Left cardiac atrium (tissue), 4 donors: ENCODE data around the gene MDGA2. TPM values are rescaled to one million over a fixed set of nuclear protein-coding genes. Genes with fewer than 3 reads are reported as not detected.
"Not testable (repeated sequence)": the region's sequence is repeated elsewhere in the genome, so short reads cannot be mapped to it uniquely, and the experiment has no call there.

Experiments
- ATAC-seq, 2 donors: fragments of 200-7000 bp; cut with Tn5 transposase; one replicate each; pipeline ENCODE4 v1.9.1; 2020; ENCODE audit warnings: mild to moderate bottlenecking in 2 of 2, moderate library complexity in 2 of 2
- DNase-seq: peaks from one replicate; pipeline ENCODE4 v3.0.0-alpha.2; 2020
- intact Hi-C, 2 donors: fragments of 100-400 bp; cut with DNase I; formaldehyde crosslinking; loops; one replicate each; pipeline versions ENCODE4 v1.14.1 to v1.15.1; 2022 to 2023
- total RNA-seq, 2 donors: library from RNA; stranded (reverse); fragmentation: NEBNext Ultra II Directional; extraction: Animal tissue kit (Norgen Biotek cat#: 25700); gene quantifications; one replicate each; pipeline ENCODE4 v1.2.1, GENCODE V29; 2021
- donor health status: DM: no; HTN: yes; CAD: no.
- donor health status: DM: no; HTN: yes; CAD: no; lungs with severe emphysema.
- donor health status: DM: yes; HTN: yes; CAD: no.
- donor health status: Dilated cardiomyopathy.

The MDGA2 gene
- total RNA-seq, 2 donors from 2014 or later, result 0.09 TPM; not detected in 1

- ATAC-seq (no peak), DNase-seq (no peak)
- intact Hi-C loops, result loop anchor here in 1 of 2 donors (10.0 kb wide), 1 partner anchor 391 kb away; no protein-coding TSS in a partner anchor
These were observed 479.8 kb downstream of the MDGA2 start for GRCh38 chr14:47195582-47195981.

GRCh38 chr14:47194055-47194454, 481.4 kb downstream of the MDGA2 start:
- DNase-seq, result no peak
- no peak for ATAC-seq
- intact Hi-C loops, result loop anchor here in 1 of 2 donors (10.0 kb wide), 1 partner anchor 389 kb away; no protein-coding TSS in a partner anchor

- intact Hi-C loops, result loop anchor here in 1 of 2 donors (10.0 kb wide), 1 partner anchor 387 kb away; no protein-coding TSS in a partner anchor
- ATAC-seq, DNase-seq: not testable (repeated sequence)
These were observed 483.2 kb downstream of the MDGA2 start for GRCh38 chr14:47192203-47192602.

- no peak for DNase-seq
- intact Hi-C loops, result loop anchor here in 1 of 2 donors (10.0 kb wide), 1 partner anchor 387 kb away; no protein-coding TSS in a partner anchor
- ATAC-seq, result no peak
These were observed 483.7 kb downstream of the MDGA2 start for GRCh38 chr14:47191700-47192099.

GRCh38 chr14:47189911-47190484, 485.4 kb downstream of the MDGA2 start:
- DNase-seq (no peak), ATAC-seq (no peak)
- intact Hi-C loops, result loop anchor here in 1 of 2 donors (10.0 kb wide), 1 partner anchor 385 kb away; no protein-coding TSS in a partner anchor

GRCh38 chr14:47186486-47186885, 488.9 kb downstream of the MDGA2 start:
- ATAC-seq (no peak), DNase-seq (no peak)
- intact Hi-C loops, result no loop called here

GRCh38 chr14:47179906-47180305, 495.5 kb downstream of the MDGA2 start:
- ATAC-seq, result no peak
- intact Hi-C loops, result no loop called here

GRCh38 chr14:47171896-47172295, 503.5 kb downstream of the MDGA2 start:
- ATAC-seq, DNase-seq, intact Hi-C loops: not testable (repeated sequence)

More at GRCh38 chr14:47179906-47180305, 495.5 kb downstream of the MDGA2 start:
- DNase-seq, result no peak

- intact Hi-C loops, result no loop called here
These were observed 508.0 kb downstream of the MDGA2 start for GRCh38 chr14:47167402-47167801.

GRCh38 chr14:47155395-47155794, 520.0 kb downstream of the MDGA2 start:
- DNase-seq (no peak), ATAC-seq (no peak)
- intact Hi-C loops, result no loop called here

More at GRCh38 chr14:47167402-47167801, 508.0 kb downstream of the MDGA2 start:
- ATAC-seq (no peak), DNase-seq (no peak)

GRCh38 chr14:47154276-47154797, 521.1 kb downstream of the MDGA2 start:
- no peak for ATAC-seq
- intact Hi-C loops, result no loop called here
- DNase-seq, result no peak

- ATAC-seq (no peak), DNase-seq (no peak)
- intact Hi-C loops, result no loop called here
These were observed 521.7 kb downstream of the MDGA2 start for GRCh38 chr14:47153746-47154145.

- no peak for DNase-seq
These were observed 525.1 kb downstream of the MDGA2 start for GRCh38 chr14:47150267-47150666.

GRCh38 chr14:47149326-47149725, 526.1 kb downstream of the MDGA2 start:
- DNase-seq (no peak), ATAC-seq (no peak)
- intact Hi-C loops, result no loop called here

More at GRCh38 chr14:47150267-47150666, 525.1 kb downstream of the MDGA2 start:
- intact Hi-C loops, result no loop called here
- no peak for ATAC-seq

GRCh38 chr14:47148686-47149085, 526.7 kb downstream of the MDGA2 start:
- DNase-seq (no peak), ATAC-seq (no peak)
- intact Hi-C loops, result no loop called here

- ATAC-seq (no peak), DNase-seq (no peak)
- intact Hi-C loops, result no loop called here
These were observed 554.8 kb downstream of the MDGA2 start for GRCh38 chr14:47120645-47121044.

GRCh38 chr14:47103771-47104170, 571.6 kb downstream of the MDGA2 start:
- no peak for DNase-seq
- intact Hi-C loops, result no loop called here
- no peak for ATAC-seq

GRCh38 chr14:47102472-47102871, 572.9 kb downstream of the MDGA2 start:
- intact Hi-C loops, result no loop called here
- no peak for DNase-seq
- ATAC-seq, result no peak

- intact Hi-C loops, result no loop called here
- ATAC-seq (no peak), DNase-seq (no peak)
These were observed 589.7 kb downstream of the MDGA2 start for GRCh38 chr14:47085678-47086077.

- intact Hi-C loops, result no loop called here
- DNase-seq (no peak), ATAC-seq (no peak)
These were observed 610.1 kb downstream of the MDGA2 start for GRCh38 chr14:47065326-47065725.

- intact Hi-C loops, result no loop called here
- DNase-seq, result no peak
- ATAC-seq, result no peak
These were observed 615.4 kb downstream of the MDGA2 start for GRCh38 chr14:47060050-47060449.
